WTC11 (cell line): ENCODE results near the gene SASH3.

Source experiments
- CREB1 ChIP-seq: sonication (generic); formaldehyde crosslinking; IDR thresholded peaks from 2 replicates; pipeline ENCODE4 v1.8.0; 2023; ENCODE audit warnings: mild to moderate bottlenecking, missing genetic modification reagents
- CREM ChIP-seq: sonication (generic); formaldehyde crosslinking; IDR thresholded peaks from 2 replicates; pipeline ENCODE4 v1.8.1; 2022; ENCODE audit warnings: mild to moderate bottlenecking, missing genetic modification reagents, moderate library complexity
- CTCF ChIP-seq: fragments of 200-600 bp; IDR thresholded peaks from 2 replicates; pipeline ENCODE4 v1.8.0; 2022; ENCODE audit warnings: antibody characterized with exemption
- GRHL2 ChIP-seq: fragments of 250-450 bp; sonication (Bioruptor Pico); IDR thresholded peaks from 2 replicates; pipeline ENCODE4 v1.8.0; 2022; ENCODE audit warnings: mild to moderate bottlenecking, moderate library complexity; ENCODE audit not compliant: insufficient replicate concordance, severe bottlenecking
- HMGXB4 ChIP-seq: sonication (generic); formaldehyde crosslinking; IDR thresholded peaks from 2 replicates; pipeline ENCODE4 v1.8.1; 2023; ENCODE audit warnings: mild to moderate bottlenecking, moderate library complexity, missing genetic modification reagents
- IRF2 ChIP-seq: sonication (generic); formaldehyde crosslinking; IDR thresholded peaks from 2 replicates; pipeline ENCODE4 v1.8.0; 2022; ENCODE audit warnings: low read depth, missing genetic modification reagents, borderline replicate concordance
- NR1H2 ChIP-seq: sonication (generic); formaldehyde crosslinking; IDR thresholded peaks from 2 replicates; pipeline ENCODE4 v1.9.0; 2021; ENCODE audit warnings: mild to moderate bottlenecking, moderate library complexity, missing genetic modification reagents

GRCh38 chrX:129840344-129840743, 60.6 kb downstream of the SASH3 start:
- TF ChIP-seq IRF2 (CRISPR knock-in tag) (no peak), CTCF (no peak), CREB1 (no peak), HMGXB4 (CRISPR knock-in tag) (no peak), NR1H2 (CRISPR knock-in tag) (no peak), GRHL2 (CRISPR knock-in tag) (no peak), CREM (CRISPR knock-in tag) (no peak)
